A673 (cell line): Measurements from ENCODE around the gene DOK3.

Experiments used
- EZH2 ChIP-seq: fragments of 200-600 bp; sonication (generic); IDR thresholded peaks from 2 replicates; pipeline ENCODE4 v1.6.1; 2017; ENCODE audit warnings: borderline replicate concordance, low read depth, mild to moderate bottlenecking, mixed read lengths, antibody characterized with exemption, low read length; ENCODE audit not compliant: poor library complexity, severe bottlenecking
- TF ChIP-seq, protein P1 (sequence below): fragments of 300-800, 200-600 bp; sonication (generic); conservative IDR thresholded peaks from 2 replicates; pipeline ENCODE4 v1.5.1; 2017; ENCODE audit warnings: low read depth, mild to moderate bottlenecking, antibody characterized with exemption, low read length, moderate library complexity, mixed read lengths

DNA sequence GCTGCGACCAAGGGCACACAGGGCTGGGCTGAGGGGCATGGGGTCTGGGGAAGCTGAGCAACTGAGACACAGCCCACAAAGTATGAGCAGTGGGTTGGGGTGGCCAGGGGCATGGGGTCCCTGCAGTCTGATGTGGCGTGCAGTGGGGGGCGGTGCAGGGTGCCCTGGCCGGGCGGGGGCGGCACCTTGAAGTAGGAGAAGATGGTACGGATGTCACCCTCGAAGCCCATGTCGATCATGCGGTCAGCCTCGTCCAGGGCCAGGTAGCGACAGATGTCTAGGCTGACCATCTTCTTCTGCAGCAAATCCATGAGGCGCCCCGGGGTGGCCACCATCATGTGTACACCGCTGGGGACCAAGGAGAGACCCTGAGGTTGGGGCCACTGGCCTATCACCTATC is 3.9 kb upstream of the DOK3 start:
- TF ChIP-seq, protein P1, sequence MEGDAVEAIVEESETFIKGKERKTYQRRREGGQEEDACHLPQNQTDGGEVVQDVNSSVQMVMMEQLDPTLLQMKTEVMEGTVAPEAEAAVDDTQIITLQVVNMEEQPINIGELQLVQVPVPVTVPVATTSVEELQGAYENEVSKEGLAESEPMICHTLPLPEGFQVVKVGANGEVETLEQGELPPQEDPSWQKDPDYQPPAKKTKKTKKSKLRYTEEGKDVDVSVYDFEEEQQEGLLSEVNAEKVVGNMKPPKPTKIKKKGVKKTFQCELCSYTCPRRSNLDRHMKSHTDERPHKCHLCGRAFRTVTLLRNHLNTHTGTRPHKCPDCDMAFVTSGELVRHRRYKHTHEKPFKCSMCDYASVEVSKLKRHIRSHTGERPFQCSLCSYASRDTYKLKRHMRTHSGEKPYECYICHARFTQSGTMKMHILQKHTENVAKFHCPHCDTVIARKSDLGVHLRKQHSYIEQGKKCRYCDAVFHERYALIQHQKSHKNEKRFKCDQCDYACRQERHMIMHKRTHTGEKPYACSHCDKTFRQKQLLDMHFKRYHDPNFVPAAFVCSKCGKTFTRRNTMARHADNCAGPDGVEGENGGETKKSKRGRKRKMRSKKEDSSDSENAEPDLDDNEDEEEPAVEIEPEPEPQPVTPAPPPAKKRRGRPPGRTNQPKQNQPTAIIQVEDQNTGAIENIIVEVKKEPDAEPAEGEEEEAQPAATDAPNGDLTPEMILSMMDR, result no peak
- no peak for TF ChIP-seq EZH2
